ACHN (cell line): ENCODE data around the gene UBC.
"Not testable (repeated sequence)": the region's sequence is repeated elsewhere in the genome, so short reads cannot be mapped to it uniquely, and the experiment has no call there.

ENCODE experiments used
- DNase-seq: peaks from one replicate; pipeline ENCODE4 v3.0.0-alpha.2; 2015
- in situ Hi-C: cut with HindIII; loops from 2 replicates; pipeline ENCODE4 v1.10.0; 2017; ENCODE audit warnings: low sequenced_read_pairs, low pct_ligation_motif_present, low pct_unique_long_range_greater_than_20kb

Gene UBC

GRCh38 chr12:124917841-124918621, 3.6 kb upstream of the UBC start:
- in situ Hi-C loops, result no loop called here
- no peak for DNase-seq

DNA sequence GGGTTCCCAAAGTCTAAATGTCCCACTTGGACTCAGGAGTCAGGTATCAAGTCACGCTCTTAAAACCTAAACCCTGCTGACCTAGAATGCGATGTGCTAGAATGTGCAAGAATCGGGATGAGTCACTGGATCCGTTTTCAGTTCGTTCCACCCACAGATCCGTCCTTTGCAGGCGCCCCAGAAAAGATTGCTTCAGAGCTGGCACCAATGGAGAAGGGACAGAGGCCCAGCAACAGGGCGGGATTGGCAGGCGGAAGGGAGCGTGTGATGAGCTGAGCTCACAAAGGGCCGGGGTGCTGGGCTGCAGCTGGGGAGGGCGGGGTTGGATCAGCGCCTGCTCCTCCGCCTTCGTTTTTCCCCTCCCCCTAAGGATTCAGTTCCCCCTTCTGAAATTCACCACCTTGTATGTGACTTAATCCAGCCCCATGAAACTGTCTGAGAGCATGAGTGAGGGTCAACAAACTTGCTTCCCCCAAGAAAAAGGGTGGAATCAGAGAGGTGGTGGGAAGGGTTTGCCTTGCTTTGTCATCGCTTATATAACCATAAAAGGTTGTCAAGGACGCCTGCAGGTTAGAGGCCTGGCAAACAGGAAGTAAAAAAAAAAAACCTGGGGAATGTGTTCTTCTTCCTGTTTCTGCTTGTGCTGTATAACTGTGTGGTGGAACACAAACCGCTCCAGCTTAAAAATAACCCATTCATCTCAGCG, 2.8 kb upstream of the UBC start:
- DNase-seq, result peak; percentile 100
- in situ Hi-C loops, result no loop called here

DNA sequence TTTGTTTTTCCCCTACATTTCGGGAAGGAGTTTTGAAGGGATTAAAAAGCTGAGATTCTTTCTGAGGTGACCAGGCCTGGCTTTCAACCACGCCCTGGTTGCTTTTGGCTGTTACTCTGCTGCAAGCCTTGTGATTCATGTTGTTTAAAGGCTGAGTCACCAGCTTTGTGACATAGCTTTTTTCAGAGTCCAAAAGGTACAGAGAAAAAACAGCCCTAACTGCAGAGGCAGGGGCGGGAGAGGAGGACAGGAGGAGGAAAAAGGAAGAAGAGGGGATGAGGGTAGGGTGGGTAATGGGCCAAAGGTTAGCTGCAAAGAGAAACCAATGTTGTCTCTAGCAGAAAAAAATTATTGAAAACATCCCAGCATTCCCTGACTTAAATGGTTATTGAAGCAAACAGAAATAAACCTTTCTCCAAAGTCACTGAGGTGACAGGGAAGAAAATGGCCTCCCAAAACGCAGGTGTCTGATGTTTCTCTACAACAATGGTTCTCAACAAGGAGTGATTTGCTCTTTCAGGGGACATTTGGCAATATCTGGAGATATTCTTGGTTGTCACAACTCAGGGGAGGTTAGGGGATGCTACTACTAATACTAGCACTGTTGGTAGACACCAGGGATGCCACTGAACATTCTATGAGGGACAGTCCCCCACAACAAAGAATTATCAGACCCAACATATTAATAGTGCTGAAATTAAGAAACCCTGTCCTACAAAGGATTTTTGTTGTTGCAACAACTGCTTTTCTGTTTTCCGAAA, 2.1 kb upstream of the UBC start:
- DNase-seq, result peak; percentile 98
- in situ Hi-C loops, result no loop called here

GRCh38 chr12:124915239-124916236, 1.1 kb upstream of the UBC start:
- in situ Hi-C loops, result no loop called here

DNA sequence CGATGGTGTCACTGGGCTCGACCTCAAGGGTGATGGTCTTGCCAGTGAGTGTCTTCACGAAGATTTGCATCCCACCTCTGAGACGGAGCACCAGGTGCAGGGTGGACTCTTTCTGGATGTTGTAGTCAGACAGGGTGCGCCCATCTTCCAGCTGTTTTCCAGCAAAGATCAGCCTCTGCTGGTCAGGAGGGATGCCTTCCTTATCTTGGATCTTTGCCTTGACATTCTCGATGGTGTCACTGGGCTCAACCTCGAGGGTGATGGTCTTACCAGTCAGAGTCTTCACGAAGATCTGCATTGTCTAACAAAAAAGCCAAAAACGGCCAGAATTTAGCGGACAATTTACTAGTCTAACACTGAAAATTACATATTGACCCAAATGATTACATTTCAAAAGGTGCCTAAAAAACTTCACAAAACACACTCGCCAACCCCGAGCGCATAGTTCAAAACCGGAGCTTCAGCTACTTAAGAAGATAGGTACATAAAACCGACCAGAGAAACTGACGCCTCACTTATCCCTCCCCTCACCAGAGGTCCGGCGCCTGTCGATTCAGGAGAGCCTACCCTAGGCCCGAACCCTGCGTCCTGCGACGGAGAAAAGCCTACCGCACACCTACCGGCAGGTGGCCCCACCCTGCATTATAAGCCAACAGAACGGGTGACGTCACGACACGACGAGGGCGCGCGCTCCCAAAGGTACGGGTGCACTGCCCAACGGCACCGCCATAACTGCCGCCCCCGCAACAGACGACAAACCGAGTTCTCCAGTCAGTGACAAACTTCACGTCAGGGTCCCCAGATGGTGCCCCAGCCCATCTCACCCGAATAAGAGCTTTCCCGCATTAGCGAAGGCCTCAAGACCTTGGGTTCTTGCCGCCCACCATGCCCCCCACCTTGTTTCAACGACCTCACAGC, 717 bp downstream of the UBC start:
- in situ Hi-C loops, result no loop called here
- DNase-seq, result peak; percentile 83

More at GRCh38 chr12:124915239-124916236, 1.1 kb upstream of the UBC start:
- DNase-seq, result peak; percentile 71

- in situ Hi-C loops, result not testable (repeated sequence)
These were observed 1.7 kb downstream of the UBC start for GRCh38 chr12:124912529-124913287.

DNA sequence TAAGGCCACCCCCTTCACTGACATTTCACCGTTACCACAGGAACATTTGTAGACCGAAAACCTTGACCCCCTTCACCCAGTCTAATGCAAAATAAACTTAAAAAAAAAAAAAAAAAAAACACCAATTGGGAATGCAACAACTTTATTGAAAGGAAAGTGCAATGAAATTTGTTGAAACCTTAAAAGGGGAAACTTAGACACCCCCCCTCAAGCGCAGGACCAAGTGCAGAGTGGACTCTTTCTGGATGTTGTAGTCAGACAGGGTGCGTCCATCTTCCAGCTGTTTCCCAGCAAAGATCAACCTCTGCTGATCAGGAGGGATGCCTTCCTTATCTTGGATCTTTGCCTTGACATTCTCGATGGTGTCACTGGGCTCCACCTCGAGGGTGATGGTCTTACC, 2.9 kb downstream of the UBC start:
- in situ Hi-C loops, DNase-seq: not testable (repeated sequence)

More at GRCh38 chr12:124912529-124913287, 1.7 kb downstream of the UBC start:
- DNase-seq, result not testable (repeated sequence)

DNA sequence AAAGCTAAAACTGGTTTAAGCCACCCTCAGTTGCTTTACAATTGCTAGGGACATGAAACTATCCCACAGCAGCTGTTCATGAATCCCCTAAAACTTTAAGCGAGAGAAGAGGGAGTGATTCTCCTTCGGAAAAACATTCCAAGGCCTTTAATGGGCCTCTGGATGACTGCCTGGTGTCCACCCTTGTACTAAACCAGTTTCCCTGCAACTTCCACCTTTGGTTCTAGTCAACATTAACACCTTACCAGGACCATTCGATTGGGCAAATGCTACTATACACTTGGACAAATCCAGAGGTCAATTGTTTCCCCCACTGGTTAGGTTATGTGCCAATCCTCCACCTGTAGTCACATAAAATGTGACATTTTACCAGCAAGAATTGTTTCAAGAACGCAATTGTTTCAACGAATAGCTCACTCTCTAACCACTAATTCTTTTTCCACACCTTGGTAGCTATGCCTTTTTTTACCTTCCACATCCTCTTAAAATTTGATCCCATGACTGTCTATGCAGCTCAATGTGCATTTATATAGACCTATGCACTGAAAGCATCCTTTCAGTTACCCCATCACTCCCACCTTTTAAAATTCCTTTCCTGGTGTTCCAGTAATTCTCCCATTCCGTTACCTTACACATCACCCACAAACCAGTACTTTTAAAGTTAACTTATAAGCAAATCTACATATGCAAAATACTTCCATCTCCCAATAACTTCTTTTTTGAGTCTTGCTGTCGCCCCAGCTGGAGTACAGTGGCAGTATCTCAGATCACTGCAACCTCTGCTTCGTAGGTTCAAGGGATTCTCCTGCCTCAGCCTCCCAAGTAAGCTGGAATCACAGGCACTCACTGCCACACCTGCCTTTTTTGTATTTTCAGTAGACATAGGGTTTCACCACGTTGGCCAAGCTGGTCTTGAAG, 3.6 kb downstream of the UBC start:
- in situ Hi-C loops, result no loop called here
- peak; percentile 64 for DNase-seq

- DNase-seq, result peak; percentile 64
- in situ Hi-C loops, result no loop called here
These were observed 4.5 kb downstream of the UBC start for GRCh38 chr12:124909831-124910560.

DNA sequence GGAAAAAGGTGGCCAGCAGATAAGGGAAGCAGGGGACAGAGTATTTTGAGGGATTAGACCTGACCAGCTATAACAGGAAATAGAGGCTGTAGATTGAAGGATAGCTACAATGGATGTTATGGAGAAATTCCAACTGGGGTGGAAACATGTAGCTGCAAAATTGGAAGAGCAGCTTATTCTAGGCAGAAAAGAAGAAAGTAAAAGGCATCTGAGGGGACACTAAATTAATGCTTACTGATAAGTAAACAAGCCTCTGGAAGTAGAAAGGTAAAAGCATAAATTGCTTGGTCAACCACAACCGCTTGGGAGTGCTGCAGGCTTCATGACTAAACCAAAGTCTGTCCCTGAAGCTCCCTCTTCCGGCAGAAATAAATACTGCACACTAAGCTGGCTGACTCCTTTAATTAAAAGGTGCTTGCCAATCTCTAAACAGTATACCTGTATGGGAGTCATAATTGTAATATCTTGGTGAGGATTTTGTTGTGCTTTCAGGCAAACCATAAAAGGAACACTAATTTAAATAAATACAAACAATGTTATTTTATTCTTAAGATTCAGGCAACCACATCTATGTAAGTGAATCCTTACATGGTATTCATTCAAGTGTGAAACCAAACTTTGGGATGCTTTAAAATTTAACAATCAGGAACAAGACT, 7.7 kb downstream of the UBC start:
- in situ Hi-C loops, result no loop called here
- DNase-seq, result peak; percentile 98

- in situ Hi-C loops, result no loop called here
These were observed 9.9 kb downstream of the UBC start for GRCh38 chr12:124904306-124905098.

GRCh38 chr12:124902916-124903315, 11.5 kb downstream of the UBC start:
- in situ Hi-C loops, result no loop called here
- no peak for DNase-seq

More at GRCh38 chr12:124904306-124905098, 9.9 kb downstream of the UBC start:
- DNase-seq, result peak; percentile 88

DNA sequence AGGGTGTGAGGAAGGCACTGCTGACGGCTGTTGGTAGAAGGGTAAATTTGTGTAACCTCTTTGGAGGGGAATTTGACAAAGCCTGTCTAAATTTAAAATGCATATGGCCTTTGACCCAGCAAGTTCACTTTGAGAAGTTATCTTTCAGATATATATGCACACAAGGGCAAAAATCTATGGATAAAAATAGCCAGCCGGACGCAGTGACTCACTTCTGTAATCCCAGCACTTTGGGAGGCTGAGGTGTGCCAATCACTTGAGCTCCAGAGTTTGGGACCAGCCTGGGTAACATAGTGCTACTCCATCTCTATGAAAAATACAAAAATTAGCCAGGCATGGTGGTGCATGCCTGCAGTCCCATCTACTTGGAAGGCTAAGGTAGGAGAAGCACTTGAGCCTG, 13.4 kb downstream of the UBC start:
- in situ Hi-C loops, result no loop called here
- DNase-seq, result no peak

DNA sequence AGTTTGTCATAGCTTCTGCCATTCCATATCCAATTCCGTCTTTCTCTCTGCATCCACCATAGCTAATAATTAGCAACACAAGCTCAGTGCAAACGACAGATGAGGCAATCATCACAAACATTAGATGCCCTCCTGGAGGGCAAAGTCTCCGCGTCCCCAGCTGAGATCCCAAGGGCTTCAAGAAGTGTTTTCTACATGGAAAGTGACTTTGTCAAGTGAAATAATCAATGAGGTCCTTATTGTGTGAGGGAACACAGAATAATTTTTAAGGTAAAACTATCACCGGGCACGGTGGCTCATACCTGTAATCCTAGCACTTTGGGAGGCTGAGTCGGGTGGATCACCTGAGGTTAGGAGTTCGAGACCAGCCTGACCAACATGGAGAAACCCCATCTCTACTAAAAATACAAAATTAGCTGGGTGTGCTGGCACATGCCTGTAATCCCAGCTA, 14.1 kb downstream of the UBC start:
- in situ Hi-C loops, DNase-seq: not testable (repeated sequence)
